GM12878 (cell line): ENCODE measurements around the gene CFAP74.

Experiments used
- POLR2AphosphoS5 ChIP-seq: IDR thresholded peaks from 2 replicates; pipeline ENCODE4 v1.6.1; 2011; ENCODE audit warnings: mild to moderate bottlenecking, low read length, inconsistent platforms
- RAD21 ChIP-seq: IDR thresholded peaks from 2 replicates; pipeline ENCODE4 v1.6.1; 2011; ENCODE audit warnings: mild to moderate bottlenecking, low read depth, low read length, moderate library complexity; ENCODE audit not compliant: insufficient read depth
- REST ChIP-seq: IDR thresholded peaks from 2 replicates; pipeline ENCODE4 v1.6.1; 2012; ENCODE audit warnings: mild to moderate bottlenecking, low read depth, low read length

GRCh38 chr1:2003541-2004131 is at the start of gene CFAP74:
- TF ChIP-seq RAD21 (no peak), POLR2AphosphoS5 (no peak), REST (no peak)
